Right ventricle myocardium superior (tissue), 1 donor: ENCODE results near the gene NOTO. TPM values are rescaled to one million over a fixed set of nuclear protein-coding genes. Genes with fewer than 3 reads are reported as not detected.

Experiments
- ATAC-seq: fragments of 200-7000 bp; cut with Tn5 transposase; one replicate; pipeline ENCODE4 v1.9.1; 2020; ENCODE audit warnings: mild to moderate bottlenecking; ENCODE audit not compliant: poor library complexity
- DNase-seq: peaks from one replicate; pipeline ENCODE4 v3.0.0-alpha.2; 2020
- intact Hi-C: fragments of 100-400 bp; cut with DNase I; formaldehyde crosslinking; loops from one replicate; pipeline ENCODE4 v1.11.2; 2022
- total RNA-seq: library from RNA; stranded (reverse); fragmentation: NEBNext Ultra II Directional; extraction: Animal tissue kit (Norgen Biotek cat#: 25700); gene quantifications from one replicate; pipeline ENCODE4 v1.2.1, GENCODE V29; 2021
- donor health status: DM: no; HTN: yes; CAD: no; lungs with severe emphysema.

NOTO gene
- total RNA-seq, 1 donor from 2014 or later: not detected

- ATAC-seq: no peak
- DNase-seq: no peak
Observed at GRCh38 chr2:73252238-73253027, 50.1 kb downstream of the NOTO start.

GRCh38 chr2:73253400-73253799 is 51.0 kb downstream of the NOTO start:
- DNase-seq (no peak), ATAC-seq (no peak)
- intact Hi-C loops: no loop called here

More at GRCh38 chr2:73252238-73253027, 50.1 kb downstream of the NOTO start:
- intact Hi-C loops: no loop called here

GRCh38 chr2:73253901-73254300 is 51.5 kb downstream of the NOTO start:
- no peak for ATAC-seq
- intact Hi-C loops: no loop called here

GRCh38 chr2:73254343-73255006 is 52.1 kb downstream of the NOTO start:
- no peak for ATAC-seq
- DNase-seq: no peak
- intact Hi-C loops: no loop called here

More at GRCh38 chr2:73253901-73254300, 51.5 kb downstream of the NOTO start:
- no peak for DNase-seq

- DNase-seq (no peak), ATAC-seq (no peak)
- intact Hi-C loops: no loop called here
Observed at GRCh38 chr2:73255007-73255644, 52.8 kb downstream of the NOTO start.

- intact Hi-C loops: no loop called here
- no peak for ATAC-seq
- no peak for DNase-seq
Observed at GRCh38 chr2:73255907-73256617, 53.7 kb downstream of the NOTO start.

GRCh38 chr2:73256618-73256922 is 54.2 kb downstream of the NOTO start:
- ATAC-seq: no peak
- intact Hi-C loops: no loop called here
- no peak for DNase-seq

GRCh38 chr2:73257021-73257420 is 54.6 kb downstream of the NOTO start:
- no peak for ATAC-seq
- no peak for DNase-seq
- intact Hi-C loops: no loop called here

GRCh38 chr2:73257425-73258125 is 55.2 kb downstream of the NOTO start:
- ATAC-seq (no peak), DNase-seq (peak; percentile 63)
- intact Hi-C loops: no loop called here

- ATAC-seq (no peak), DNase-seq (no peak)
- intact Hi-C loops: no loop called here
Observed at GRCh38 chr2:73258186-73258912, 56.0 kb downstream of the NOTO start.

GRCh38 chr2:73258913-73259215 is 56.5 kb downstream of the NOTO start:
- DNase-seq: no peak
- intact Hi-C loops: no loop called here
- no peak for ATAC-seq

- DNase-seq (no peak), ATAC-seq (no peak)
- intact Hi-C loops: no loop called here
Observed at GRCh38 chr2:73259276-73259675, 56.9 kb downstream of the NOTO start.

GRCh38 chr2:73259704-73260337 is 57.4 kb downstream of the NOTO start:
- intact Hi-C loops: no loop called here
- ATAC-seq (no peak), DNase-seq (no peak)

- intact Hi-C loops: no loop called here
- DNase-seq (peak; percentile 60), ATAC-seq (peak; percentile 77)
Observed at GRCh38 chr2:73260338-73260984, 58.1 kb downstream of the NOTO start.
